CD14-positive monocyte (primary cell): ENCODE measurements around the gene UROC1. TPM values are rescaled to one million over a fixed set of nuclear protein-coding genes. Genes with fewer than 3 reads are reported as not detected.

Experiments used
- DNase-seq, 3 donors: peaks; one replicate each; pipeline ENCODE4 v3.0.0-alpha.2; 2011 to 2022
- H2AFZ ChIP-seq: 2 replicates; pipeline ENCODE4 v1.6.0; 2012; ENCODE audit warnings: mild to moderate bottlenecking, low read depth, low read length, inconsistent platforms; ENCODE audit not compliant: insufficient read depth, poor library complexity, severe bottlenecking
- H3K27ac ChIP-seq, 2 donors: 1 replicate in 1 of 2; 2 replicates in 1 of 2; pipeline ENCODE4 v1.5.1; 2012 to 2013; ENCODE audit warnings: low read length in 2 of 2, control low read depth in 1 of 2, inconsistent platforms in 1 of 2, low read depth in 1 of 2, mild to moderate bottlenecking in 1 of 2
- H3K27me3 ChIP-seq, 2 donors: one replicate each; pipeline versions ENCODE4 v1.6.0 to v1.6.1; 2011 to 2013; ENCODE audit warnings: low read length in 2 of 2; ENCODE audit not compliant: control insufficient read depth in 2 of 2, insufficient read depth in 2 of 2
- H3K36me3 ChIP-seq, 2 donors: replicated peaks in 1 of 2; 1 replicate in 1 of 2; 2 replicates in 1 of 2; pipeline versions ENCODE4 v1.5.1 to v1.6.1; 2012 to 2013; ENCODE audit warnings: low read length in 2 of 2, control low read depth in 1 of 2, inconsistent platforms in 1 of 2, mild to moderate bottlenecking in 1 of 2; ENCODE audit not compliant: insufficient read depth in 2 of 2, control insufficient read depth in 1 of 2
- H3K4me1 ChIP-seq, 2 donors: 1 replicate in 1 of 2; 2 replicates in 1 of 2; pipeline versions ENCODE4 v1.5.1 to v1.6.1; 2012 to 2013; ENCODE audit warnings: low read length in 2 of 2, control low read depth in 1 of 2, inconsistent platforms in 1 of 2, mild to moderate bottlenecking in 1 of 2, moderate library complexity in 1 of 2; ENCODE audit not compliant: insufficient read depth in 2 of 2, control insufficient read depth in 1 of 2
- H3K4me2 ChIP-seq: replicated peaks from 2 replicates; pipeline ENCODE3; 2012; ENCODE audit warnings: low read length, moderate library complexity, mild to moderate bottlenecking; ENCODE audit not compliant: poor library complexity, severe bottlenecking; ENCODE audit errors: extremely low read depth
- H3K4me3 ChIP-seq, 3 experiments: fragments of 200-600 bp in 1 of 3; sonication (generic) in 1 of 3; replicated peaks in 1 of 3; 1 replicate in 2 of 3; 2 replicates in 1 of 3; pipeline ENCODE4 v1.5.1; 2011 to 2013; ENCODE audit warnings: low read length in 3 of 3, mild to moderate bottlenecking in 3 of 3, control low read depth in 2 of 3, low read depth in 2 of 3, inconsistent platforms in 1 of 3, moderate library complexity in 1 of 3
- H3K79me2 ChIP-seq: 2 replicates; pipeline ENCODE4 v1.6.0; 2012; ENCODE audit warnings: mild to moderate bottlenecking, control low read depth, inconsistent platforms, low read length, moderate library complexity; ENCODE audit not compliant: insufficient read depth
- H3K9ac ChIP-seq: 2 replicates; pipeline ENCODE4 v1.6.0; 2017; ENCODE audit warnings: low read length, mild to moderate bottlenecking; ENCODE audit not compliant: insufficient read depth, poor library complexity, severe bottlenecking
- H3K9me3 ChIP-seq, 2 donors: replicated peaks in 1 of 2; 1 replicate in 1 of 2; 2 replicates in 1 of 2; pipeline versions ENCODE4 v1.5.1 to v1.6.1; 2012 to 2013; ENCODE audit warnings: low read length in 2 of 2, control low read depth in 1 of 2; ENCODE audit not compliant: control insufficient read depth in 1 of 2, insufficient read depth in 1 of 2
- H4K20me1 ChIP-seq: 2 replicates; pipeline ENCODE4 v1.6.0; 2012; ENCODE audit warnings: mild to moderate bottlenecking, low read length, control low read depth, moderate library complexity; ENCODE audit not compliant: insufficient read depth
- H3K27ac Mint-ChIP-seq, 7 donors: one replicate each; pipeline ENCODE4 v1.8.0; 2020; ENCODE audit warnings: mild to moderate bottlenecking in 7 of 7, mixed read lengths in 7 of 7, moderate library complexity in 6 of 7, inconsistent platforms in 2 of 7
- H3K27me3 Mint-ChIP-seq, 3 donors: one replicate each; pipeline ENCODE4 v1.8.0; 2021 to 2022; ENCODE audit warnings: low read depth in 3 of 3, mild to moderate bottlenecking in 3 of 3, mixed read lengths in 3 of 3, moderate library complexity in 3 of 3, inconsistent platforms in 1 of 3
- H3K36me3 Mint-ChIP-seq, 2 donors: one replicate each; pipeline ENCODE4 v1.8.0; 2020; ENCODE audit warnings: mixed read lengths in 2 of 2, inconsistent platforms in 1 of 2, mild to moderate bottlenecking in 1 of 2
- H3K4me1 Mint-ChIP-seq: one replicate; pipeline ENCODE4 v1.8.0; 2020; ENCODE audit warnings: mild to moderate bottlenecking, mixed read lengths
- H3K4me3 Mint-ChIP-seq, 2 donors: one replicate each; pipeline ENCODE4 v1.8.0; 2020; ENCODE audit warnings: mild to moderate bottlenecking in 2 of 2, mixed read lengths in 2 of 2, moderate library complexity in 1 of 2
- H3K9me3 Mint-ChIP-seq, 7 donors: one replicate each; pipeline ENCODE4 v1.8.0; 2020 to 2022; ENCODE audit warnings: mixed read lengths in 7 of 7, mild to moderate bottlenecking in 6 of 7, moderate library complexity in 6 of 7, inconsistent platforms in 2 of 7
- WGBS: methylation state at CpG from one replicate; pipeline ENCODE4 v1.1.5; 2013; ENCODE audit warnings: missing lambda C conversion rate; ENCODE audit not compliant: insufficient coverage; 5-methylcytosine and 5-hydroxymethylcytosine counted together
- intact Hi-C, 2 donors: fragments of 100-400 bp; cut with micrococcal nuclease; formaldehyde crosslinking; loops; one replicate each; pipeline versions ENCODE4 v1.15.0 to v1.15.1; 2023
- polyA plus RNA-seq, 3 donors: library from polyadenylated mRNA; depleted of rRNA in 1 of 3; unstranded in 2 of 3; stranded (reverse) in 1 of 3; fragments of 300-500 nt in 2 of 3; fragments of >200 nt in 1 of 3; fragmentation: Illumina TruSeq in 2 of 3; gene quantifications; 1 replicate in 2 of 3; 2 replicates in 1 of 3; pipeline ENCODE4 v1.2.3, GENCODE V29; 2012 to 2021
- TF ChIP-seq, protein P1 (sequence below): fragments of 200-600 bp; IDR thresholded peaks from one replicate; pipeline ENCODE4 v1.8.0; 2022; ENCODE audit warnings: antibody characterized with exemption, mild to moderate bottlenecking

The UROC1 gene
- polyA plus RNA-seq, 3 donors: not detected

DNA sequence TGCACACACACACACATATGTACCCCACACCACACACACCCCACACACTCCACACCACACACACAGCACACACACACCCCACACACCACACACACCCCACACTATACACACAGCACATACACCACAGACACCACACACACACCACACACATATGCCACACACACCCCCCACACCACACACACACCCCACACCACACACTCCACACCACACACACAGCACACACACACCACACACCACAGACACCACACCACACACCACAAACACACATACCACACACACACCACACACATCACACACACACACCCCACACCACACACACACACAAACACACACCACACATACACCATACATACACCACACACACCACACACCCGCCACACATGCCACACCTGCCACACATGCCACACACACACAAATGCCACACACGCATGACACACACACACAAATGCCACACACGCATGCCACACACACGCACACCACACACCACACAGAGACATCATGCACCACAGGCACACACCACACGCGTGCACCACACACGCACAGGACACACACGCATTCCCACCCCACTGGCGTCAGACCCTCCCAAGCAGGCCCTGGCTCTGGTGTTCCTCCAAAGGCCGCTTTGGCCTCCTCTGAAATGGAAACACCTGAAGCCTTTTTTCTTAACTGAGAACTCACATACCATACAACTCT, 22.1 kb upstream of the UROC1 start:
- H3K9me3 Mint-ChIP-seq: peaks cover 0 to 5% (median 0%) of the 10 kb centered on the region in 7 donors
- H3K4me2 ChIP-seq: peak overlapping the region; percentile 62
- no peaks in the 10 kb centered on the region for H3K27me3 ChIP-seq
- 85% methylated on average over 8 of the region's 10 CpGs for WGBS
- peak overlapping the region; percentile 51 to 66 for H3K27ac ChIP-seq
- no peak overlapping the region for H3K4me3 Mint-ChIP-seq
- H3K9ac ChIP-seq: no peak overlapping the region
- intact Hi-C loops: loop anchor here in 1 of 2 donors (1.0 kb wide), 1 partner anchor 11 kb away; no protein-coding TSS in a partner anchor
- TF ChIP-seq, protein P1, sequence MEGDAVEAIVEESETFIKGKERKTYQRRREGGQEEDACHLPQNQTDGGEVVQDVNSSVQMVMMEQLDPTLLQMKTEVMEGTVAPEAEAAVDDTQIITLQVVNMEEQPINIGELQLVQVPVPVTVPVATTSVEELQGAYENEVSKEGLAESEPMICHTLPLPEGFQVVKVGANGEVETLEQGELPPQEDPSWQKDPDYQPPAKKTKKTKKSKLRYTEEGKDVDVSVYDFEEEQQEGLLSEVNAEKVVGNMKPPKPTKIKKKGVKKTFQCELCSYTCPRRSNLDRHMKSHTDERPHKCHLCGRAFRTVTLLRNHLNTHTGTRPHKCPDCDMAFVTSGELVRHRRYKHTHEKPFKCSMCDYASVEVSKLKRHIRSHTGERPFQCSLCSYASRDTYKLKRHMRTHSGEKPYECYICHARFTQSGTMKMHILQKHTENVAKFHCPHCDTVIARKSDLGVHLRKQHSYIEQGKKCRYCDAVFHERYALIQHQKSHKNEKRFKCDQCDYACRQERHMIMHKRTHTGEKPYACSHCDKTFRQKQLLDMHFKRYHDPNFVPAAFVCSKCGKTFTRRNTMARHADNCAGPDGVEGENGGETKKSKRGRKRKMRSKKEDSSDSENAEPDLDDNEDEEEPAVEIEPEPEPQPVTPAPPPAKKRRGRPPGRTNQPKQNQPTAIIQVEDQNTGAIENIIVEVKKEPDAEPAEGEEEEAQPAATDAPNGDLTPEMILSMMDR: no peak
- H3K36me3 ChIP-seq: peaks cover 11 to 43% of the 10 kb centered on the region in 2 donors
- peaks cover 0 to 3% (median 2%) of the 10 kb centered on the region in 3 donors for H3K27me3 Mint-ChIP-seq
- H3K4me1 Mint-ChIP-seq: peaks cover 28% of the 10 kb centered on the region
- H3K36me3 Mint-ChIP-seq: peaks cover 25 to 58% of the 10 kb centered on the region in 2 donors
- peaks cover 20 to 27% of the 10 kb centered on the region in 2 donors for H3K4me1 ChIP-seq
- no peak for DNase-seq
- peak overlapping the region; percentile 77 to 92 (median 88) for H3K27ac Mint-ChIP-seq
- H2AFZ ChIP-seq: peak overlapping the region; percentile 13
- peaks cover under 1% of the 10 kb centered on the region for H3K79me2 ChIP-seq
- no peaks in the 10 kb centered on the region for H3K9me3 ChIP-seq
- no peak overlapping the region for H3K4me3 ChIP-seq
- no peaks in the 10 kb centered on the region for H4K20me1 ChIP-seq

DNA sequence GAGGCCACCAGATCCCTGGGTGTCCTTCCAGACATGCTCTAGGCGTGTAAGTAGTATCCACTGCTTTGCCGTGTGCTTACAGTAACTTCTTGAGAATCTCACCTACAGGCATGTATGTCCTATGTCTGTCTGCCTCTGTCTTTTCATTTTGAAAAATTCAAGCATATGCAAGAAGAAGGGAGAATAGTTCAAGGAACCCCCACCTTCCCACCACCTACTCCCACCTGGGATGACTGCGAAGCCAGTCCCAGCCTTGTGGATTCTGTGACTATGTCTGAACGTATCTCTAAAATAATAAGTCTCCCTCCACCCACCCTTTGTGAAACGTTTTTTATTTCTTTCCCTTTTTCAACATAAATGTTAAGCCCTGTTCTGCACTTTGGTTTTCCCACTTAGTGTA, 21.4 kb upstream of the UROC1 start:
- TF ChIP-seq, protein P1: no peak
- Histone ChIP-seq H3K27me3 (no peaks in the 10 kb centered on the region), H3K4me1 (peaks cover 25 to 28% of the 10 kb centered on the region in 2 donors), H3K9ac (no peak overlapping the region), H3K79me2 (peaks cover 7% of the 10 kb centered on the region), H3K4me3 (no peak overlapping the region), H3K4me2 (no peak overlapping the region), H3K9me3 (no peaks in the 10 kb centered on the region), H4K20me1 (no peaks in the 10 kb centered on the region), H3K36me3 (peaks cover 11 to 44% of the 10 kb centered on the region in 2 donors), H2AFZ (no peak overlapping the region), H3K27ac (peak overlapping the region in 1 of 2 donors; percentile 66)
- peaks cover 0 to 5% (median 0%) of the 10 kb centered on the region in 7 donors for H3K9me3 Mint-ChIP-seq
- peaks cover 0 to 3% (median 2%) of the 10 kb centered on the region in 3 donors for H3K27me3 Mint-ChIP-seq
- peaks cover 28 to 58% of the 10 kb centered on the region in 2 donors for H3K36me3 Mint-ChIP-seq
- no peak overlapping the region for H3K4me3 Mint-ChIP-seq
- peak overlapping the region in 3 of 7 donors; percentile 20 to 67 (median 38) for H3K27ac Mint-ChIP-seq
- WGBS: no CpG with 5 or more reads among the region's 5 CpGs
- peaks cover 29% of the 10 kb centered on the region for H3K4me1 Mint-ChIP-seq
- intact Hi-C loops: no loop called here
- DNase-seq: no peak
